ENCODE data around the gene SYNC.

DNA sequence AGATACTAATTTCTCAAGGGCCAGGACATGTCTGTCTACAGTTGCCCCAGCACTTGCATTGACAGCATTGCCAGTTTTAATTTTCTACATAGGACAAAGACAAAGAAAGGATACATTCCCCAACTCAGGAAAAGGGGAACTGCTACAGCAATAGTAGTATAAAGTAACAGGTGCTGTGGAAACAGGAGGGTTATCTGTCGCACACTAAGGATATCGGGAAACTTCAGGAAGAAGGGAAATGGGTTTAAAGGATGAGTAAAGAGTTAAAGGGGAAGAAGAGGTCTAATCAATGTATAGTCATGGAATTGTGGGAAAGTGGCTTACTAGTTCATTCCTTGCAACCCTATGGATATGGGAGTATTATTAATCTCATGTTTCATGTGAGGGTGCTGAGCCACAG, 16.2 kb downstream of the SYNC start:
- TF ChIP-seq, protein P1, sequence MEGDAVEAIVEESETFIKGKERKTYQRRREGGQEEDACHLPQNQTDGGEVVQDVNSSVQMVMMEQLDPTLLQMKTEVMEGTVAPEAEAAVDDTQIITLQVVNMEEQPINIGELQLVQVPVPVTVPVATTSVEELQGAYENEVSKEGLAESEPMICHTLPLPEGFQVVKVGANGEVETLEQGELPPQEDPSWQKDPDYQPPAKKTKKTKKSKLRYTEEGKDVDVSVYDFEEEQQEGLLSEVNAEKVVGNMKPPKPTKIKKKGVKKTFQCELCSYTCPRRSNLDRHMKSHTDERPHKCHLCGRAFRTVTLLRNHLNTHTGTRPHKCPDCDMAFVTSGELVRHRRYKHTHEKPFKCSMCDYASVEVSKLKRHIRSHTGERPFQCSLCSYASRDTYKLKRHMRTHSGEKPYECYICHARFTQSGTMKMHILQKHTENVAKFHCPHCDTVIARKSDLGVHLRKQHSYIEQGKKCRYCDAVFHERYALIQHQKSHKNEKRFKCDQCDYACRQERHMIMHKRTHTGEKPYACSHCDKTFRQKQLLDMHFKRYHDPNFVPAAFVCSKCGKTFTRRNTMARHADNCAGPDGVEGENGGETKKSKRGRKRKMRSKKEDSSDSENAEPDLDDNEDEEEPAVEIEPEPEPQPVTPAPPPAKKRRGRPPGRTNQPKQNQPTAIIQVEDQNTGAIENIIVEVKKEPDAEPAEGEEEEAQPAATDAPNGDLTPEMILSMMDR (conservative IDR thresholded peaks at IDR 0.05 in 1 of 2, IDR thresholded peaks at IDR 0.05 in 1 of 2; ENCODE audit: extremely low read depth in 1 of 2, insufficient read depth in 1 of 2, low read depth in 1 of 2, low read length in 2 of 2) = no peak
- TF ChIP-seq EZH2 (IDR thresholded peaks at IDR 0.05; ENCODE audit: borderline replicate concordance, low read length) = no peak
